ENCODE data around the gene ARHGEF4.

The ARHGEF4 gene

DNA sequence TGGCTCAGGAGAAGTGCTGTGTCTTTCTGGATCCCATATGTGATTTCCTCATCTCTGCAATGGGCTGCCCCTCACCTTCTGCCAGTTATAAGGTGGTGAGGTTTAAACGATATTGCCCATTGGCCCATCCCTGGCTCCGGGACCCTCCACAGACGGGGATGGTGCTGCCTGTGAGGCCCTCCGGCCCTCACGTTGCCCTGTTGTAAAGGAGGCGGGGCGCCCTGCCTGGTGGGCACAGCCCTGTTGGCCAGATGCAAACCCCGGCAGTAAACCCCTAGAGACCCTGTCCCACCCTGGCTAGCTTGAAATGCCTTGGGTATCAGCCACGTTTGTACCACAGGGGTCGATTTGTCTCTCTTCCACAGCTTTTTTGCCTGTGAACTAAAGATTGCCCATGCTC, 7.4 kb downstream of the ARHGEF4 start:
- in situ Hi-C loops (cut with HindIII; ENCODE audit: low pct_unique_long_range_greater_than_20kb, low sequenced_read_pairs): no loop called here
- DNase-seq (ENCODE audit: low read depth in 1 of 2, low spot score in 1 of 2): no peak
- no peak for TF ChIP-seq JUND (IDR thresholded peaks at IDR 0.05; ENCODE audit: low read depth)

DNA sequence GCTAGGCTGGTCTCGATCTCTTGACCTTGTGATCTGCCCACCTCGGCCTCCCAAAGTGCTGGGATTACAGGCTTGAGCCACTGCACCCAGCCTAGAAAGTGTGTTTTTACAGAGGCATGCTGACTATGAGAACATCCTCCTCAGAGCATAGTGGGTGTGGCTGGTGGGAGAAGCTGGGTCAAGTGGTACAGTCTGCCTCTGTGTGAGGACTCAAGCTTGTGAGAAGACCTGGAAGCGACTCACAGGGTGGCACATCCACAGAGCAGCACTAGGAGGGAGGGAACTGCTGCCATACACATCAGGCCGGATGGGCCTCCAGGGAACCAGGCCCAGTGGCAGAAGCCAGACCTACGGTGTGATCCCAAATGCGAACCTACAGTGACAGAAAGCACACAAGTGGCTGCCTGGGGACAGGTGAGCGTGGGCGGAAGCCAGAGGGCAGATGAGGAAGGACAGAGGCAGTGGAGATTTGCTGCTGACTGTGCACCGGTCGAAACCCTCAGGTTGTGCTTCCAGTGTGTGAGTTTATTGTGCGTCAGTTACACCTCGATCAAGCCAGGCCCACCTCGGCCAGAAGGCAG, 8.9 kb downstream of the ARHGEF4 start:
- no peak for TF ChIP-seq JUND (IDR thresholded peaks at IDR 0.05; ENCODE audit: low read depth)
- in situ Hi-C loops (cut with HindIII; ENCODE audit: low pct_unique_long_range_greater_than_20kb, low sequenced_read_pairs): no loop called here
- no peak for DNase-seq (ENCODE audit: low read depth in 1 of 2, low spot score in 1 of 2)

GRCh38 chr2:130846233-130846632, 9.5 kb downstream of the ARHGEF4 start:
- TF ChIP-seq JUND (IDR thresholded peaks at IDR 0.05; ENCODE audit: low read depth): no peak
- no peak for DNase-seq (ENCODE audit: low read depth in 1 of 2, low spot score in 1 of 2)
- in situ Hi-C loops (cut with HindIII; ENCODE audit: low pct_unique_long_range_greater_than_20kb, low sequenced_read_pairs): no loop called here

DNA sequence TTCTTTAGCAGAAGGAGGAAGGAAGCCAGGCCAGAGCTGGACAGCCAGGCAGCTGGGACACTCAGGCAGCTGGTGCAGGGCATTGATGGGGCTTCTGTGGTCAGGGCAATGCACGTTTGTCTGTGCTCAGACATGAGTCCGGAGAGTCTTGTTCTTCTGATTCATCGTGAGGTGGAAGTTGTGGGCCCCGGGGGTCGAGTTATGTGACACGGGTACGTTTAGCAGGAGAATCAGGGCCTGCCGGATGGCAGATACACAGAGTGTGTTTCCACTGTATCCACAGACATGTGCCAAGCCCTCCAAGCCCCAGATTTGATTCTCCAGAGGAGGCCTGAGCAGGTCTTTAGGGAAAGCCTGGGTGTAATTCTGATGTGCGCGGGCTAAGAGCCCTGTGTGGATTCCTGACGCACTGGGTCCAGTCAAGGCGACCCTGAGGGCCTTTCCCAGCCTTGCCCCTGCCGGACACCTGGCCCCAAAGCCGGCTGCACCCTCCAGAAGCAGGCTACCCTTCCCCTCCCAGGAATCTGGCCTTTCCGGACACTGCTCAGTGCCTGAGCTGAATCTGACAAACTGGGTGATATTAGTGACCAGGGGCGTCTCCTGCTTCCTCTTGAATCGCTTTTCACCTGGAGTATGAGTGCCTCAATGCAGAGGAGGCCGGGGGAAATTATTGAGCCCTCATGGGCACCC, 10.1 kb downstream of the ARHGEF4 start:
- no peak for DNase-seq (ENCODE audit: low read depth in 1 of 2, low spot score in 1 of 2)
- no peak for TF ChIP-seq JUND (IDR thresholded peaks at IDR 0.05; ENCODE audit: low read depth)
- in situ Hi-C loops (cut with HindIII; ENCODE audit: low pct_unique_long_range_greater_than_20kb, low sequenced_read_pairs): no loop called here

GRCh38 chr2:130847776-130848525, 11.2 kb downstream of the ARHGEF4 start:
- in situ Hi-C loops (cut with HindIII; ENCODE audit: low pct_unique_long_range_greater_than_20kb, low sequenced_read_pairs): no loop called here

GRCh38 chr2:130848526-130849210, 12.0 kb downstream of the ARHGEF4 start:
- no peak for TF ChIP-seq JUND (IDR thresholded peaks at IDR 0.05; ENCODE audit: low read depth)
- in situ Hi-C loops (cut with HindIII; ENCODE audit: low pct_unique_long_range_greater_than_20kb, low sequenced_read_pairs): no loop called here
- DNase-seq (ENCODE audit: low read depth in 1 of 2, low spot score in 1 of 2): no peak

More at GRCh38 chr2:130847776-130848525, 11.2 kb downstream of the ARHGEF4 start:
- no peak for TF ChIP-seq JUND (IDR thresholded peaks at IDR 0.05; ENCODE audit: low read depth)
- no peak for DNase-seq (ENCODE audit: low read depth in 1 of 2, low spot score in 1 of 2)

DNA sequence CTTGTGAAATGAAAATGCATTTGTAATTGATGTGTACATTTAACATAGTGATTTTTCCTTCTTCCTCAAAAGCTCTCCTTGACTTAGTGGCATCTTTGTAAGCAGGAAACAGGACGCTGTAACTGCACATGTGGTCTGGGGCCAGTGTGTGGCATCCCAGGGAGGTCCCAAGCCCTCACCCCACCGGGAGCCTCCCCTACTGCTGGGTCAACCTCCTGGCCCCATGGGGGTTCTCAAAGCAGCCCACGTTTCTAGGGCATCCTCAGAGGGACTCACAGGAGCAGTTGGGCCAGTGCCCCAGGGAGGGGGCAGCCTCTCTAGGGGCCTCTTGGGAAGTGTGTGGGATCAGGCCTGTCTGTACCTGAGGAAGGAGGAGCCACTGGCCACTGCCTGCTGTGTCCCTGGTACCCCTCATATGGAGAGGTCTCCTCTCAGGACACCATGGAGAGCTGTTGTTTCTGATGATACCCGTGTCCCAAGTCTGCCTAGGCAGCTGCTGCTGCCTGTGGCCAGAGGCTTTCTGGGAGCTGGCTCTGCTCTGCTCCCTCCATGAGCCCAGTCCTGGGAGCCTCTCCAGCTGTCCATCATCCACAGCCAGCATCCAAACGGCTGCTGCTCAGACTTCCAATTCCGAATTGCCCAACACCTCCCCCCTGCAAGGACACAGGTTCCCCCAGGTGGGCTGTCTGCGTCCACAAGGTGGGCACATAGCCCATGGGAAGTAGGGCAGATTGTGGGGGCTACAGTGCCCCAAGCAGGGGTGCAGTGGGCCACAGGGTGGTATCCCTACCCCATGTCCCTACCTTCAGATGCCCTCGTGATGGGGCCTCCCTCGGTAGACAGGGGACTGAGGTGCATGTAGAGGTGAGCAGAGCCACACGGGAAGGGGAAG, 13.4 kb downstream of the ARHGEF4 start:
- DNase-seq (ENCODE audit: low read depth in 1 of 2, low spot score in 1 of 2): no peak
- in situ Hi-C loops (cut with HindIII; ENCODE audit: low pct_unique_long_range_greater_than_20kb, low sequenced_read_pairs): no loop called here
- no peak for TF ChIP-seq JUND (IDR thresholded peaks at IDR 0.05; ENCODE audit: low read depth)

DNA sequence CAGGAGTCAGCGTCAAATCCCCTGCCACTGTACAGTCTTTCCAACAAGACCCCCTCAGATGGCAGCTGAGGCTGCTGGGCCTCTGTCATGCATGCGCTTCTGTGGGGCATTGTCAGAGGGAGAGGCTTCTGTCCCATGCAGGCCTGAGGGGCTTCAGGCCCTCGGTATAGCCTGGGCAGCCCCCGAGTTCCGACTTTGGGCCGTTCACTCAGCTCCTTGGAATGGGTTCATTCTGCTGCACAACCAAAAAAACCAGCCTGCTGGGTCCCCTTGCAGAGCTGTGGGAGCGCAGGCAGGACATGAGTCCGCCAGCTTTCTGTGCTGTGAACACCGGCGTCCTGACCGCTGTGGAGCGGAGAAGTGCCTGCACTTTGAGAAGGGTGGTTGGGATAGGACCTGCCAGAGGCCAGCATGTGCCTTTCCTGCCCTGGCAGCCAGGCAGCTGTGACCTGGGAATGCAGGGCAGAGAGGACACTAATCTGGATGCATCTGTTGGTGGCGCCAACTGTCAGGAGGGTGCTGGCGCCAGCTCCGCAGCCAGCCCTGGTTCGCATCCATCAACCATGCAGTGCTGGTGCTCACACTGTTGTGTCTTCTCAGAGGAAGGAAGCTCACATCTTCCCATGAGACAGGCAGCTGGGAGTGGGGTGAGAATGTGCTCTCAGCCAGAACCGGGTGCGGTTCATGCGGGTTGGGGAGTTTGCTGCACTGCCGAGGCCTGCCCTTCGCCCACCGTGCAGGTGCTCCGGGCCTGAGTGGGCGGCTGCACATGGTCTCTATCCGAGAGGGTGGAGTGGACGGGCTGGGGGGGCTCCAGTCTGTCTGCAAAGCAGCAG, 14.3 kb downstream of the ARHGEF4 start:
- no peak for DNase-seq (ENCODE audit: low read depth in 1 of 2, low spot score in 1 of 2)
- TF ChIP-seq JUND (IDR thresholded peaks at IDR 0.05; ENCODE audit: low read depth): no peak
- in situ Hi-C loops (cut with HindIII; ENCODE audit: low pct_unique_long_range_greater_than_20kb, low sequenced_read_pairs): no loop called here

- DNase-seq (ENCODE audit: low read depth in 1 of 2, low spot score in 1 of 2): peak; percentile 37 to 56
- in situ Hi-C loops (cut with HindIII; ENCODE audit: low pct_unique_long_range_greater_than_20kb, low sequenced_read_pairs): no loop called here
- TF ChIP-seq JUND (IDR thresholded peaks at IDR 0.05; ENCODE audit: low read depth): no peak
Observed at GRCh38 chr2:130851624-130852382, 15.1 kb downstream of the ARHGEF4 start.

GRCh38 chr2:130852521-130853115, 15.9 kb downstream of the ARHGEF4 start:
- in situ Hi-C loops (cut with HindIII; ENCODE audit: low pct_unique_long_range_greater_than_20kb, low sequenced_read_pairs): no loop called here
- DNase-seq (ENCODE audit: low read depth in 1 of 2, low spot score in 1 of 2): no peak
- no peak for TF ChIP-seq JUND (IDR thresholded peaks at IDR 0.05; ENCODE audit: low read depth)

Measured in T47D (cell line).